Measurements from ENCODE around the gene AMY2B. TPM values are rescaled to one million over a fixed set of nuclear protein-coding genes. Genes with fewer than 3 reads are reported as not detected.
A peak's percentile ranks its signal among the peaks of the same experiment; 100 is the strongest.

The AMY2B gene
- total and polyA plus RNA-seq, 2 of the 8 experiments (the other 6 are each of a cell fraction or from before 2014, with no cell fraction given) = 2.0 to 2.1 TPM

DNA sequence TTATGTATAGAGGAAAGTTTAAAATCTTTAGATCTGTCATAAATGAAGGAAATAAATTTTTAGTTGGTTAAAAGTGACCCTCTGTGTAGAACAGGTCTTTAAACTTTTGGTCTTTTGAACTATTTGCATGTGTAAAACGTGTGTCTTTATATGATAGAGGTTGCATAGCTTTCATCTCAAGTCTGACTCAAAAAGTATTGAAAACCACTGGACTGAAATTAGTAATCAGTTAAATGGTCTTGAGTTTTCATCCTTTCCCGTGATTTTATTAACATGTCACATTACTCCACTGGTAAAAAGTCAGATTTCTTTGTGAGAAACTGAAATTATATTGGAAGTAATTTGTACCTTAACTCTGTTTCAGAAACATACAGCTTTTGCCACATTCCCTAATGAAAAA is 44.1 kb upstream of the AMY2B start:
- peaks cover 0 to 4% (median 0%) of the 10 kb centered on the region in 4 experiments; a peak in 2 of 8 replicates for H3K36me3 ChIP-seq (ENCODE audit: control insufficient read depth in 2 of 4, insufficient read depth in 4 of 4, low read length in 3 of 4)
- H4K8ac ChIP-seq (ENCODE audit: extremely low read depth, insufficient read depth, low read length) = no peak overlapping the region
- H4K5ac ChIP-seq (ENCODE audit: insufficient read length, low read depth, low read length) = no peak overlapping the region
- H3K4ac ChIP-seq (replicated peaks; ENCODE audit: insufficient read length, low read depth, low read length) = no peak overlapping the region
- H3K18ac ChIP-seq (ENCODE audit: extremely low read depth, low read length) = no peak overlapping the region
- CTCF ChIA-PET (ENCODE audit: partially characterized antibody) = interaction anchor here (0.6 to 2.0 kb wide), 2 partner anchors 421 to 928 kb away, joined by 5 to 6 read pairs; no protein-coding TSS in a partner anchor
- peaks cover 0 to 3% of the 10 kb centered on the region in 2 experiments for H4K20me1 ChIP-seq (replicated peaks in 1 of 2; ENCODE audit: control insufficient read depth in 1 of 2, insufficient read depth in 2 of 2, low read length in 2 of 2)
- peak overlapping the region; percentile 66 to 74; a peak in 2 of 4 replicates for H3K4me2 ChIP-seq (ENCODE audit: insufficient read depth in 1 of 2, low read depth in 2 of 2, low read length in 2 of 2)
- H3K23me2 ChIP-seq (ENCODE audit: low read depth, low read length) = peaks cover 3% of the 10 kb centered on the region; the same call in 1 of the 2 replicates
- DNase-seq (ENCODE audit: low read depth in 1 of 2, low spot score in 2 of 2) = no peak
- no peak overlapping the region for H2AK5ac ChIP-seq (ENCODE audit: low read depth, low read length)
- H3K23ac ChIP-seq (ENCODE audit: insufficient read length) = no peak overlapping the region
- peak overlapping the region in 1 of 4 experiments; percentile 95; a peak in 3 of 8 replicates for H3K4me3 ChIP-seq (ENCODE audit: extremely low read depth in 1 of 4, insufficient read depth in 2 of 4, low read depth in 3 of 4, low read length in 4 of 4)
- peaks cover 0 to 2% (median 0%) of the 10 kb centered on the region in 4 experiments; a peak in 1 of 7 replicates for H3K4me1 ChIP-seq (replicated peaks in 1 of 4; ENCODE audit: control insufficient read depth in 3 of 4, insufficient read depth in 4 of 4, low read length in 3 of 4)
- H2BK15ac ChIP-seq (ENCODE audit: low read length) = no peak overlapping the region
- WGBS, 2 experiments (ENCODE audit: extremely low coverage in 1 of 2, insufficient coverage in 1 of 2, insufficient read length in 1 of 2, insufficient replicate concordance in 2 of 2, low coverage in 1 of 2, low lambda C conversion rate in 2 of 2, missing lambda C conversion rate in 1 of 2) = 81% methylated on average over 2 of the region's 2 CpGs; no CpG with 5 or more reads in 1 of the 2 experiments
- H2BK5ac ChIP-seq (ENCODE audit: low read depth, low read length) = no peak overlapping the region
- no peak overlapping the region for H2BK120ac ChIP-seq (replicated peaks; ENCODE audit: low read depth, low read length)
- H3K27me3 ChIP-seq (replicated peaks in 1 of 4; ENCODE audit: control insufficient read depth in 3 of 4, extremely low read depth in 1 of 4, insufficient read depth in 3 of 4, low read length in 3 of 4) = no peaks in the 10 kb centered on the region
- no peak overlapping the region for H3K14ac ChIP-seq (ENCODE audit: insufficient read length)
- peaks cover 0 to 56% of the 10 kb centered on the region in 2 experiments; a peak in 2 of 4 replicates for H3K79me2 ChIP-seq (ENCODE audit: control insufficient read depth in 1 of 2, insufficient read depth in 2 of 2, low read length in 2 of 2)
- H3K56ac ChIP-seq (replicated peaks; ENCODE audit: insufficient read length, low read depth, low read length) = no peak overlapping the region
- no peaks in the 10 kb centered on the region; a peak in 1 of 4 replicates for H3K9me3 ChIP-seq (ENCODE audit: insufficient read depth in 2 of 2, low read depth in 1 of 2, low read length in 1 of 2)
- no peak overlapping the region for H3K9ac ChIP-seq (replicated peaks in 1 of 4; ENCODE audit: extremely low read depth in 1 of 4, low read depth in 3 of 4, low read length in 3 of 4)
- no peak for FAIRE-seq
- no peak overlapping the region for H2AFZ ChIP-seq (ENCODE audit: low read length)
- no peak overlapping the region for H3K27ac ChIP-seq (ENCODE audit: low read depth, low read length)
- no peak overlapping the region for H4K91ac ChIP-seq (replicated peaks; ENCODE audit: insufficient read length, low read length)
- H2BK12ac ChIP-seq (ENCODE audit: low read depth, low read length) = no peak overlapping the region
- no peak overlapping the region for H2BK20ac ChIP-seq (ENCODE audit: low read length)
- POLR2A ChIA-PET (ENCODE audit: partially characterized antibody) = no interaction called here
- no peaks in the 10 kb centered on the region; the same call in 1 of the 2 replicates for H3K79me1 ChIP-seq (ENCODE audit: low read depth, low read length)
- TF ChIP-seq RAD21 (IDR thresholded peaks at IDR 0.05 in 1 of 2, conservative IDR thresholded peaks at IDR 0.05 in 1 of 2; ENCODE audit: low read depth in 2 of 2, low read length in 2 of 2) (no peak), RNF2 (IDR thresholded peaks at IDR 0.05; ENCODE audit: borderline replicate concordance, low read depth, low read length, missing control alignments, poor library complexity, severe bottlenecking) (no peak), SUZ12 (IDR thresholded peaks at IDR 0.05; ENCODE audit: low read length) (no peak), SP4 (IDR thresholded peaks at IDR 0.05; ENCODE audit: low read length) (no peak), ZNF274 (IDR thresholded peaks at IDR 0.05; ENCODE audit: borderline replicate concordance, extremely low read depth, low read length) (no peak), KDM4A (IDR thresholded peaks at IDR 0.05; ENCODE audit: low read depth, low read length, severe bottlenecking) (no peak), BCL11A (IDR thresholded peaks at IDR 0.05; ENCODE audit: low read depth in 2 of 2, low read length in 2 of 2) (no peak), TEAD4 (IDR thresholded peaks at IDR 0.05; ENCODE audit: low read depth, low read length) (no peak), TAF7 (optimal IDR thresholded peaks at IDR 0.05; ENCODE audit: borderline replicate concordance, low read depth, low read length) (no peak), KDM1A (IDR thresholded peaks at IDR 0.05; ENCODE audit: borderline replicate concordance, low read length) (no peak)
